ENCODE results near the gene TBRG4. TPM values are rescaled to one million over a fixed set of nuclear protein-coding genes. Genes with fewer than 3 reads are reported as not detected.

TBRG4 gene
- 46.5 and 63.0 TPM in 2 replicates for total RNA-seq

DNA sequence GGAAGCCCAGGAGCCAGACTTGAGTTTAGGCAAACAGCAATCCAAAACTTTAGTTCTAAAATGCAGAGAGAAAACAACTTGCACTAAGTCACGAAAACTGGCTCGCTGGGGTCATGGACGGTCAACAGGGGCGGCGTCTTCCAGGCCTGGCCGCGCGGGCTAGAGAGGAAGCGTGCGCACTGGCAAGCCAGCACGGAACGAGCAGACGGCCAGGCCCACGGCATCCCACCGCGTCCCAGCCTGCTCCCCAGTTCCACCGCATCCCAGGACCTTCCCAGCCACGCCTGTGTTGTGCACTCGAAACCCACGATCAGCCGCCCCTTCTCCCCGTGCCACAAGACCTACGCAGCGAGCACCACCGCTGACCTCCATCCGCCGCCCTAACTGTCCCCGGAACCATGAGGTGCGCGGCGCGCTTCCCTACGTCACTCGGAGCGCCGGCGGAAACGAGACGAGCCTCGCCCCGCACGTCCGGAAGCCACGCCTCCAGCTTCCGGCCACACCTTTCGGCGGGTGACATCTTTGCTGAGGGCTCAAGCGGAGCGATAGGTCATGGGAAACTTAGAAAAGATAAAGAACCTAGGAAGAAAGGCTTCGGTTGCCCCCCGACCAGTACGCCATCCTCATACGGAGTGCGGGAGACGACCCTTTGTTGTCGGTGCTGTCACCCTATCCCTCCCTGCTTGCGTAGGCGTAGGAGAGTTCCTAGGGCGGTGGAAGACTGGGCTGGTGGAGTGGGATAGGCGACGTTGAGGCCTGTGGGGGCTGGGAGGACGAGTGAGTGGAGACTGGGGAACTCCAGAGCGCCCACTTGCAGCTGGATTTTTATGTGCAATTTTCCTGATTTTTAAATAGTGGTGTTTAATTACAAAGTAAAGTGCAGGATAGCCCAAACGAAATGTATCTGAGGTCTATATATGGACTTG is at the start of gene TBRG4:
TSS of gene TBRG4 (minus strand) at position 400 of the 926 bp plus-strand sequence. CDS start 2,460 bp downstream, outside the sequence.

DNA sequence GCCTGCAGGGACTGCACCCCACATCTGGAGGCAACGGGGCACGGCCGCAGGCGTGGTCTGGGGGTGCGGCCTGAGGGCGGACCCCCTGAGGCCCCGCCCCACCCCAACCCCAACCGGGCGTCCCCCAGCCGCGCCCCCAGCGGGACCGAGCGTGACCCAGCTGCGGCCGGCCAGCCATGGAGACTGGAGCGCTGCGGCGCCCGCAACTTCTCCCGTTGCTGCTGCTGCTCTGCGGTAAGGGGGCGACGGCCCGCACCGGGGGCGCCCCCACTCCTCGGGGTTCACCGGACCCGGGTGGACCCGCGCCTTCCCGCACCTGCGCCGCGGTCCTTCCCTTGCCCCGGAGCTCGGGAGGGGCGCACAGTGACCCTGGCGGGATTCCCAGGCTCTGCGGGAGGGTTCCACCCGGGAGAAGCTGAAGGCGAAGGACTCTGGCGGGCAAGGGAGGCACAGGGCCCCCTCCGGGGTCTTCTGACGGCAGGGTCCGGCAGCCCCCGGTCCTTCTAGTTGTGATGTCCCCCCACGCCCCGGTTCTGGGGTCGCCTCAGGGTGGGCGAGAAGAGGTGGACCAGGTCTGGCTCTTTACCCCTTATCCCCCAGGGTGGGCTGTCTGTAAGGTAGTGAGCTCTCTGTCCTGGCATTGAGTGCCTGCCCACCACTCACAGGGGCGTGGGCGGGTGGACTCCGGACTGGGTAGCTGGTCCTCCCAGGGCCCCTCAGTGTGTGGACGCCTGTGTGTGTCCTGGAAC is 46.3 kb upstream of the TBRG4 start, which contains the start of gene RAMP3:
TSS of gene RAMP3 (plus strand) at position 139 of the 749 bp plus-strand sequence. CDS start at position 177, 38 bp downstream.

DNA sequence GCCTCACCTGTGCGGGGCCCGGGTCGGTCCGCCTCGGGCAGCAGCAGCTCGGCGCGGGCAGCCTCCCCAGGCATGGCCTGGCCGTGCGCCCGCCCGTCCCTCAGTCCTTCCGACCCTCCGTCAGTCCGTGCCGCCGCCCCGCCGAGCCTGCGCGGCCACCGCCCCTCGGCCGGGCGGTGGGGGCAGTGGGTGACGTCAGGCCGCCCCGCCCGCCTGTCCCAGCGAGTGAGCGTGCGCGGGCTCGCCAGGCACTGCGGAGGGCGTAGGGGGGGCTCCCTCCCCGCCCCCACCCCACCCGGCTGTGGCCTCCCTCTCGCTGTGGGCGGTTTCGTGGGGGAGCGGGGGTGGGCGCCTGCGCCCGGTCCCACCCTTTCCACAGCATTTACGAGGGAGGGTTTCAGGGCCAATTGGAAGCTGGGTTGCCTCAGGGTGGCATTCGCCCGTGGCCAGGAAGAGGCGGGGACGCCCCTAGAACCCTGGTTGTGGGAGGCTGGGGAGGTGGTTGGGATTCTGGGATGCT is 22.6 kb downstream of the TBRG4 start, which contains the start of gene NACAD:
TSS of gene NACAD (minus strand) at position 149 of the 520 bp plus-strand sequence. CDS start at position 74, 75 bp downstream.

Other genes with a start within 250 kb of the TBRG4 start
- gene PURB, start 226.2 kb downstream of the TBRG4 start, total RNA-seq, result 7.6 and 13.1 TPM in 2 replicates
- not detected in 2 replicates for gene MYO1G, start 132.7 kb downstream of the TBRG4 start, total RNA-seq
- 43.9 and 49.1 TPM in 2 replicates for gene CCM2, start 111.5 kb downstream of the TBRG4 start, total RNA-seq
- gene NACAD, start 22.7 kb downstream of the TBRG4 start, total RNA-seq, result 1.5 and 2.3 TPM in 2 replicates
- not detected in 2 replicates for gene RAMP3, start 46.1 kb upstream of the TBRG4 start, total RNA-seq

All from cardiac atrium fibroblast (primary cell).